HG03066 (cell line): ENCODE data around the gene LDAH.
"Not testable (repeated sequence)": the region's sequence is repeated elsewhere in the genome, so short reads cannot be mapped to it uniquely, and the experiment has no call there.

Experiments used
- ATAC-seq: cut with Tn5 transposase; IDR thresholded peaks from one replicate; pipeline ENCODE4 v1.9.1; 2021; ENCODE audit warnings: low read depth; ENCODE audit not compliant: unreplicated experiment

The LDAH gene

DNA sequence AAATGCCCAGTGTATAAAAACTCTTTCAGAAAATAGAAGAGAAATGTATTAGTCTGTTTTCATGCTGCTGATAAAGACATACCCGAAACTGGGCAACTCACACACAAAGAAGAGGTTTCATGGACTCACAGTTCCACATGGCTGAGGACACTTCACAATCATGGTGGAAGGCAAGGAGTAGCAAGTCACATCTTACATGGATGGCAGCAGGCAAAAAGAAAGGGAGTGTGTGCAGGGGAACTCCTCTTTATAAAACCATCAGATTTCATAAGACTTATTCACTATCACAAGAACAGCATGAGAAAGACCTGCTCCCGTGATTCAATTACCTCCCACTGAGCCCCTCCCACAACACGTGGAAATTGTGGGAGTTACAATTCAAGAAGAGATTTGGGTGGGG is 29.0 kb downstream of the LDAH start:
- not testable (repeated sequence) for ATAC-seq

DNA sequence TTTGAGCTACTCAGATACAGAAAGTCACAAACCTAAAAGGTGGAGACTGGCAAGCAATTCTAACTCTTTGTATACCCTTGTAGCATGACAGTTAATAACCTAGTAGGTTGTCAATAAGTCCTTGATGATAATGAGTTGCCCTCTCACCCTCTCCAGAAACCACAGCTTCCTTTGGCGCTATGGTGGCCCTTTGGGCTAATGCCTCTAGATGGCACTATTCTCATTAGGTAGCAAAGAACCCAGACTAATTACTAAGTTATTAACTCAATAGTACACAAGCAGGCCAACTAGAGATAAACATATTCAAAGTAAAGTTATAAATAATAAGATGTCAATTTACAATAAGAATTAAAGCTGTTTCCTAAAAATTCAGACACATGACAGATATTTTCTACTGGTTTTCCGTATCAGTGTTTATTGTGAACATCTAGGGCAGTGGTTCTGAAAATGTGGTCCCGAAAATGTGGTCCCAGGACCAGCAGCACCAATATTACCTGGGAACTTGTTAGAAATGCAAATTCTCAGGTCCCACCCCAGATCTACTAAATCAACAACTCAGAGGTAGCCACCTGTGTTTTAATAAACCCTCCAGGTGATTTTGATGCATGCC is 41.1 kb downstream of the LDAH start:
- peak; percentile 69 for ATAC-seq

DNA sequence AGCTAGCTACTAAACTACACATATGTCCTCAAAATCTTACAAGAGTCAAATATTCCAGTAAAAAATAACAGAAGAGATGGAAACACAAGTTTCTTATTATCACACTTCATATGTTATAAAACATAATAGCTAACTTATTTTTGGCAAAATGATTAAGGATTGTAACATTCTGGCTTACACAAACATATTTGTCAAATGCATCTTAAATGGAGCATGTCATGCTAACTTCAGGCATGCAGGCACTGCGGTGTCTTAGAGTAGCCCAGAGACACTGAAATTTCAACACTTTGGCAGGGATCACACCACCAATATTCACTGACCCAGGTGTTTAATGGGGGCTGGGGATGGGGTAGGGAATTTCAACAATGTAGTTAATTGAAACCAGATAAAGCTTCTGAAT is 51.6 kb downstream of the LDAH start:
- no peak for ATAC-seq

DNA sequence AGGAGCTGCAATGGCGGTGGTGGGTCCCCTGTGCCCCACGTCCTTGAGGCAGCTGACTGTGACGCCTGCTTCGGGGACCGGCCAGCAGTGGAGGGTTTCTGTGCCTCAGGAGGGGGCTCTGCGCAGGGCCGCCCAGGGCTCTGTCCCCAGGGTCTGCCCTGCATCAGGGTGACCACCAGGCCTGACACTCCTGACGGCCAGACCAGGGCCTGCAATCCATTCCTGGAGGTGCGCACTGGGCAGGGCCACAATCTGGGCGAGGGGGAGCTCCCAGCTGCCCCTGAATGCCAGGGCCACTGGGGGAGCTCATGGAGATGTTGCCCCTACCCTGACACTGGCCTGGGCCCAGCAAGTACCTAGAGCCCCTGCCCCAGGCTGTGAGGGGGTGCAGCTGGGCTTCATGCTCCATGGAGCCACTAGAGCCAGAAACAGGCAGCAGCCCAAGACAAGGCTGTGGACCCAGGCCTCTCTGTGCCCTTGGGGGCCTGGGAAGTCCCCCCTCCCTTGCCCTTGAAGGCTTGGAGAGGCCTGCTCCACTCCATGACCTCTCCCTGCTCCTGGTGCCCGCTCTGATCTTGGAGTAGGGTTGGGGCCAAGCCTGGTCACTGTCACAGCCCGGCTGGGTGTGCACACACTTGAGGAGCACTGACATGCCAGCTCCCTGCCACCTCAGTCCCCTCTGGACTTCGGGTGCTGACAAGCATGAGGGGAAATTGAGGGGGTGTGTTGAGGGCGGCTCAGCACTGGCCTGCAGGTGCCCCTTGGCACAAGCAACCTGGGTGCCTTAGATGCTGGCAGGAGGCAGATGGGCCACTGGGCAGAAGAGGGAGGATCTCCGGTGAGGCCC is 55.9 kb downstream of the LDAH start:
- no peak for ATAC-seq

DNA sequence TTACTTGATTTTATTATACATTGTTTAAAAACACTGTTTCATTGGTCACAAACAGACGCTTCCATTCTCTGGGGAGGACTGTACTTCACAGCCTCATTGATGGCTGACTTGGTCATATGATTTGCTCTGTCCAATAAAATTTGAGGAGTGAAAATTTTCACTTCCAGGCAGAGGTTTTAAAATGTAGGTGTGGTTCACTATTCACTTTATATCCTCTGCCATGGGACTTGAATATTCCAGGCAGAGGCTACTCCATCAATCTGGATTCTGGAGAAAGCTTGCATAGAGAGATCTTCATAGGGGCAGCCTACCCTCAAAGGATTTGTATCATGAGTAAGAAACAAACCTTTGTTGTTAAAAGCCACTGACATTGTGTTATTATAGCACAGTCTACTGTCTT is 56.7 kb downstream of the LDAH start:
- no peak for ATAC-seq

DNA sequence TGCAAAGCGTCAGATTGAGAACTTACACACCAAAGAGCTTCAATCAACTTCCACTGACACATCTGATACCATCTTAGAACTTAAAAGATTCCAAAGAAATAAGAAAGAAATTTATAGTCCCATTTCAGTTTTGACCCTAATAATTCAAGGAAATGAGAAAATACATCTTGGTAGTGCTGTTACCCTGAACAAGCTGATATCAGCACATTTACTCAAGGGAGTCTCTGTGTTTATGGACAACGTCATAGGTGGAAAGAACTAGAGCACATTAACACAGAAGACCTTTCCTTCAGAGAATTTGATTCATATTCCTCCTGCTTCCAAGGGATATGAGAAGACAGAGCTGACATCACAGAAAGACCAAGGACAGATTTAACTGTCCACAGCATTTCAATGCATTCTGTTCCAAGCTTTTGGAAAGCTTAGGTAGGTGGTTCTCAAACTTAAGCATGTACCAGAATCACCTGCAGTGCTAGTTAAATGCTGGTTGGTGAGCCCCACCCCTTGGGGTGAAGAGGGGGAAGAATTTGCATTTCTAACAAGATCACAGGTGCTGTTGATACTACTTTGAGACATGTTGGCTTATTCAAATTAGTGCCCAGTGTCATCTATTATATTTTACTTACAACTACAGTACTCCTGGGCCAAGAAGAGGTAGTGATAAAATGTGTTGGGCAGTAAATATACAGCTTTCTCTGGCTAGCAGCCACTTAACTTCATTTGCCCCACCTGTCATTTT is 59.8 kb downstream of the LDAH start:
- ATAC-seq = no peak

DNA sequence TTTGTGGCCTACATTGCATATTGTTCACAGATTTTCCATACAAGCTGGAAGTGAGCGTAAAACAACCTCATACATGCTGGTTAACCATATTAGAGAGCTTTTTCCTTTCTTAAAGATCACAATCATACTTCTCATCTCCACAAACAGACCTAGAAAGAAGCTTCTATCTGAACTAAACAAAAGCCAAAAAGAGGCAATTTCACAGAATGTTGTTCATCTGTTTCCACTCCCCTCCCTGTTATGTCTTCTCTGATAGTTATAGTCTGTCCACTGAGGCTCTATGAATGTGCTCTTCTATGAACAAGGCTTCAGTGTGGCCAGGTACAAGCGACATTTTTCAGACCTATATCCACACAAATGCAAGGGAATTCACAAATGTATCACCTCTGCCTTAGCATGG is 63.4 kb downstream of the LDAH start:
- no peak for ATAC-seq

DNA sequence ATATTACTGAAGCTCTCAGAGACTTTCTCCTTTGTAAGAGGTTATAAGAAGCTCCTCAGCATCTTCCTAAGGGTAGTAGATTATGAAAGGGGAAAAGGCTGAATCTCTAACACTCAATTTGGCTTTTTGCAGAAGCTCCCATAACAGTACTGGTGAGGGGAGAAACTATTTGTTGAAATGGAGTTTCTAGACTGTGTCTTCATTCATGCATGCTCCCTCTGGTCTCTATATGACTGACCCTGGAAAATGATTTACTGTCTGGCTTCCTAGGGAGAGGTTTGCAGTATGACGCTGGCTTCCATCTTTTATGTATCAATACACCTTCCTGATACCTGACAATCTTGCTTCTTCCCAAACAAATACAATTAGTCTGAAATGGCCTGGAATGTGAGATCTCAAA is 63.9 kb downstream of the LDAH start:
- peak; percentile 72 for ATAC-seq

DNA sequence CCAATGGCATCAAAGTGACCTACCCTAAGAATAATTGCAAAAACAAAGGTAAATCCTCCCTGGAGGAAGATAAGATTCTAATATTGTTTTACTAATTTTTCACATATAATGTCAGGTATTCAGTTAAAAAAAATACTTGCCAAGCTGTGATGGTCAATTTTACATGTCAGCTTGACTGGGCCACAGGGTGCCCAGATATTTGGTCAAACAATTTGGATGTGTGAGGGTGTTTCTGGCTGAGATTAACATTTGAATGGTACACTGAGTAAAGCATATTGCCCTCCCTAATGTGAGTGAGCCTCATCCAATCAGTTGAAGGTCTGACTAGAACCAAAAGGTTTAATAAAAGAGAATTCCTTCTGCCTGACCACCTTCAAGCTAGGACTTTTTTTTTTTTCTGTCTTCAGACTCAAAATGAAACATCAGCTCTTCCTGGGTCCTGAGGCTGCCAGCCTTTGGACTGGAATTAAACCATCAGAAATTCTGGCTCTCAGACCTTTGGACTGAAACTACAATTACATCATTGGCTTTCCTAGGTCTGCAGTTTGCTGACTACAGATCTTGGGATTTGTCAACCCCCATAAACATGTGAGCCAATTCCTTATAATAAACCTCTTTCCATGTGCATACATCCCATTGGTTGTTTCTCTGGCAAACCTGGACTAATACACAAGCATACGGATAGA is 65.4 kb downstream of the LDAH start:
- ATAC-seq = no peak

DNA sequence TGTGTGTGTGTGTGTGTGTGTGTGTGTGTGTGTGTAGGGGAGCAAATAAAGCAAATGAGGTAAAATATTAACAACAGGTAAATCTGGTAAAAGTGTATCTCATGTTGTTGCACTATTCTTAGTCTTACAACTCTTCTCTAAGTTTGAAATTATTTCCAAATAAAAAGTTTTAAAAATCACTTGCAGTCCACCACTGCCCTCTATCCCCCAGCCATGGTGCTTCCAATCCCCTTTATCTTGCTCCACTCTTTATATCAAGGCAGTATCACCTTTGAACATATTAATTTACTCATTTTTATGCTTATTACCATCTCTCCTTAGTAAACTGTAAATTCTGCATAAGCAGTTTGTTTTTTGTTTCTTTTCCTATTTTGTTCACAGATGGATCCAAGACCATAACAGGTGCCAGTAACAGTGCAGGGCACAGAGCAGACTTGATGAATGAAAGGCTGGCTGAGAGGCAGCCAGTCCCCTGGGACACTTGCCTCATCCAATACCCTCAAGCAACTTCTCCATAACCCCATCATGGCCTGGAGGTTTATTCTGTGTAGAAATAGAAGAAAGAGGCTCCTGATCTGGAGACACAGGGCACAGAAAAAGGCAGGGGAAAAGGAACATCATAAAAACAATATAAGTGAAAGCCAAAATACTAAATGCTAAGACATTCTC is 67.6 kb downstream of the LDAH start:
- no peak for ATAC-seq

DNA sequence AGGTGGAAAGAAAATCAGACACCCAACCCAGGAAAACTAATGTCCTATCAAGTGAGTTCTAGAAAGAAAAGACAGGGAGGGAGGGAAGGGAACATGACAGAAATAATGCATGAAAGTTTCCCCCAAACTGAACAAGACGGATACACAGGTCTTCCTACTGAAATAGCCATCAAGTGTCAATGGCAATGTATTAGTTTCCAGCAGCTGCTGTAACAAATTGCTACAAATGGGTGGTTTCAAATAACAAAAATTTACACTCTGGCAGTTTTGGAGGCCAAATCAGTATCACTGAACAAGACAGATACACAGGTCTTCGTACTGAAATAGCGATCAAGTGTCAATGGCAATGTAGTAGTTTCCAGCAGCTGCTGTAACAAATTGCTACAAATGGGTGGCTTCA is 70.6 kb downstream of the LDAH start:
- no peak for ATAC-seq

DNA sequence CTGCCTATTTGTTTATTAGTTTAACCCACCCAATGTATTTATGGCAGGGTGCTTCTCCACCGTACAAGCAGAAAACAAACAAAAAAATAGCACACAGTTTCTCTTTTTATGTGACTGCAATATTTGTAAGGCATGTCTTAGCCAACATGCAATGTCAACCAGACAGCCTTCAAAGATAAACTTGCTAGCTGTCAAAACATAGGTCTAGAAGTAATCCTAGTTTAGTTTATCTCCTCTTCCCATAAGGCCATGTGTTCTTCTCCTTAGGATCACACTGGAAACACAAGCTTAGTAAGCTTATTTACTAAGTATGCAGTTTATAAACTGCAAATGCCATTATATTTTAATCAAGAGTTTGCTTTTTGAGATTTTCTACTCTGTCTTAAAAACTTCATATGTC is 75.6 kb downstream of the LDAH start:
- ATAC-seq = no peak

DNA sequence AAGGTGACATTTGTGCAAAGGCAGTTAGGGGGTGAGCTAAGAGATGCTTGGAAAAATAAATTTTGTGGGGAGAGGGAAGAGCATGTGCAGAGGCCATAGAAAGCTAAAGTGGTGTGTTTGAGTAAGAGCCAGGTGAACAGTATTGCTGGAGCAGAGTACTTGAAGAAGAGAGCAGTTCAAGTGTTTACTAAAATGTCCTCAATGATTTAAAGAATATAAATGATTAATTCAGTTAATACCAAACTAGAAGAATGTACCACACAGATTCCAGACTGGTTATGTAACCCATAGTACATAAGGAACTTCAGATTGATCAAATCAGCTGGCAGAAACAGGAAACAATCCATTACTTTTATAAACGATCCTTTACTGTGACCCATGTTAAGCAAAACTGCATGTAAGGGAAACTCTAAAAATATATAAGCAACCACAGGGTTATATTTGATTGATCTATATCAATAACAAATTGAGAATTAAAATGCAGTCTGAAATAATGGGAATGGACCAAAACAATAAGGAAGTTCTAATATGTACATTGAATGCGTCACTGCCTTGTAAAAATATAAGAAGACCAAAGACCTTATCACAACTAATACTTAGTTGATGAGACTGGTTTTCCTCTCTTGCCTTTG is 76.9 kb downstream of the LDAH start:
- ATAC-seq = no peak

DNA sequence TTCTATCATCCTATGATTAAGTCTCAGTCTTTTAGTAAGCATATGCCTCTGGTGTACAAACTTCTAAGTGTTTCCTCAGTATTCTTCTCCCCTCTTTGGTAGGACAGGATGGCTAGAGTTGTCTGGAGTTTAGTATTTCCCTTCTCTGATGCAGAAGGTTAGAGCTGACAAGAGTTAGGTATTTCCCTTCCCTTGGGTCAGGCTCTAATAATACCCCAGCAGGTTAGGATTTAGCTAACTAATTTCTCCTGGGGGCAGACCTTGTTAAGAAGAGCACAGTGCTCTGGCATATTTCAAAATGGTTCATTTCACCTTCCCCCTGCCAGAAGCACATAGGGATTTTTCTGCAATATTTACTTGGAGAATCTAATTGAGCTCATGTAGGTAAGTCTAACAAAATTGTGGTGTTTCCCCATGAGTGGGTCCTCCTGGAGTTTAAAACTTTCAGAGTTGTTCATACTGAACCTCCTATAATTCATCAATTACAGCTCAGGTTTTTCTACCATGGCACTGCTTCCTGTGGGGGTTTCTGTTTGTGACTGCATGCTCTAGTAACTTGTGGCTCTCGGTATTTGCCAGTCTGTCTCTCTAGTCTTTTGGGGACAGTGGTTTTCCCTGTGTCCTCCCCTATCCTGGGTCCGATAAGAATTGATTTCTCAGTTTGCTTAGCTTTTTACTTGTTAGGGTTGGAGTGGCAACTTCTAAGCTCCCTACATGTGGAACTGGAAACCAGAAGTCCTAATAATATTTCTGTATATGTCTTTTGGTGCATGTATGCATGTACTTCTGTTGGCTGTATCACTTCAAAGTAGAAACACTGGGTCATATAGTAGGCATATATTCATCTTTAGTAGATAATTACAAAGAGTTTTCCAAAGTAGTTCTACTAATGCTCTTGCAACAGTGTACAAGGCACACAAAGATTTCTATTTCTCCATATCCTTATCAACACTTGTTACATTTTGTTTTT is 78.2 kb downstream of the LDAH start:
- peak; percentile 92 for ATAC-seq

DNA sequence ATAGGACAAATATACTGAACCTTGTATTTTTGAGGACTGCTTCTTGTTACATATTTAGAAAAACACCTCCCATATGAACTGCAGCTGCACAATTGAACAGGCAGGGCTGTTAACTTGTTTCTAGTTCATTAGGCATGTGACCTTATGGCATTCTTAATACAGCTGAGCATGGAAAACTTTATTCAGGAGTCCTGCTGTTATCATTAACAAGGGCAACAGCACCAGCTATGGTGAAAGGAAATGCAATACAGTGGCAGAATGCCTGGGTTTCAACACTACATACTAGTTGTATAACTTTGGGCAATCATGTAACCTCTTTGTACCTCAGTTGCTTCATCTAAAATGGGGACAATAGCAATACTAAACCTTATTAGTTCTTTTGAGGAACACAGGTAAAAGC is 84.1 kb downstream of the LDAH start:
- ATAC-seq = no peak

DNA sequence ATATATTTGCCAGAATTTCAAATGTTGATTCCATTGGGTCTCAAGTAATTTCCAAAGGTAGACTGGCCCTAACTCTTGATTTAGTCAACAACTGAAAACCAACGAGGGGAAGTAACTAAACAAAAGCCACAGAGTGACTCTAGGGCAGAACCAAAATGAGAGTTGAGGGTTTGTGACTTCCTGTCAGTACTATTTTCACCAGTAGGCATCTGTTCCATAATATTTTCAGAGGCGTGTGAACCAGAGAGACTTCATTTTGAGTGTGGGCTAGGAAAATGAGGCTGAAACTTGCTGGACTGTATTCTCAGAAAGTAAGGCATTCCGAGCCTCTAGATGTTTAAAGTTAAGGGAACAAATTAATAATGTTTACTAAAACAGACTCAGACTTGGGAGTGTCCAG is 85.4 kb downstream of the LDAH start:
- peak; percentile 99 for ATAC-seq

DNA sequence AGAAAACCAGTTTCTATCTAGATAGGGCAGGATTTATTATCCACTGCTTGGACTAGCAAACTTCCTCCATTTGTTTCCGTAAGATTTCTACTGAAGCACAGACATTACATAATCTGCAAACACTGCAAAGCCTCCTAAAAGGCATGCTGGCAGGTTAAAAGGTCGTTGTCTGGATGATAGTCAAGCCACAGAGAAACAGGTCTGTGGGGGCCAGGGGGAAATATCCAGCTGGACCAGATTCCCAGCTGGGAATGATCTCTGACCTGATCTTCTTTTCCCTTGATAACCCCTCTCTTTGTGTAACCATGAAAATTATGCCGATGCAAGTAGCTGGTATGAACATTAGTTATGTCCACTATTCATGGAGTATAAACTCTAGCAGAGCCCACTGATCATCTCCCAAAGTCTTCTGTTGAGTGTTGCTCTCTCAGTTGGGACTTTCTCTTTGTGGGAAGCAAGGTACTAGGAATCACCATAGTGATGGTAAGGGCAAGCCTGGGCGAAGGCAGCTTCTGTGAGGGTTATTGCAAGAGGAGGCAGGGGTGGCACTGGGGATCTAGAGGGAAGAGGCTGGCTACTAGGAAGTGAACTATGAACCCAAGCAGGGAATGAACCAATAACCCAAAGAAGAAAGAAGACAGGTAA is 94.7 kb downstream of the LDAH start:
- ATAC-seq = no peak

DNA sequence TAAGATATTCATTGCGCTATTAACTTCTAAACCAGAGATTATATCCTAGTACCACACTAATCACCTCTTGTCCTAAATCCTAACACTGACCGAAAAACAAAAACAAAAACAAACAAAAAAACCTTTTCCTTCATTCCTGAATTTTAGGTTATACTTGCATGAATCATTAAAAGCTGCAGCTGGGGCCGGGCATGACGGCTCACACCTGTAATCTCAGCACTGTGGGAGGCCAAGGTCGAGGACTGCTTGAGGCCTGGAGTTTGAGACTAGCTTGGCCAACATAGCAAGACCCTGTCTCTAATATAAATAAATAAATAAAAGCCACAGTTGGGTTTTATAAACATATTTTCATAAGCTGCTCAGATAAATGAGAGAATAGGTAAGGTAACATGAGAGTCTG is 96.0 kb downstream of the LDAH start:
- no peak for ATAC-seq
